RKO (cell line): Measurements from ENCODE around the gene GLI1.
"Not testable (repeated sequence)": the region's sequence is repeated elsewhere in the genome, so short reads cannot be mapped to it uniquely, and the experiment has no call there.

Experiments
- DNase-seq: peaks from one replicate; pipeline ENCODE4 v3.0.0-alpha.2; 2016; ENCODE audit warnings: low spot score

The GLI1 gene

GRCh38 chr12:57476162-57476992, 16.8 kb downstream of the GLI1 start:
- no peak for DNase-seq

- DNase-seq = no peak
Observed at GRCh38 chr12:57476993-57477709, 17.6 kb downstream of the GLI1 start.

GRCh38 chr12:57477710-57478681, 18.4 kb downstream of the GLI1 start:
- no peak for DNase-seq

GRCh38 chr12:57479043-57479375, 19.4 kb downstream of the GLI1 start:
- no peak for DNase-seq

GRCh38 chr12:57479376-57480115, 20.0 kb downstream of the GLI1 start, which contains the start of gene ARHGAP9:
TSS of gene ARHGAP9 (minus strand) at chr12:57479866. CDS start at chr12:57479406, 460 bp downstream.
- DNase-seq = no peak

- no peak for DNase-seq
Observed at GRCh38 chr12:57481671-57482070, 22.1 kb downstream of the GLI1 start.

GRCh38 chr12:57483466-57483865, 23.9 kb downstream of the GLI1 start:
- DNase-seq = no peak

GRCh38 chr12:57485695-57486094, 26.1 kb downstream of the GLI1 start:
- no peak for DNase-seq

- DNase-seq = no peak
Observed at GRCh38 chr12:57487055-57487596, 27.5 kb downstream of the GLI1 start.

GRCh38 chr12:57487597-57488401, 28.2 kb downstream of the GLI1 start, which contains the start of gene MARS1:
TSS of gene MARS1 (plus strand) at chr12:57488068. CDS start at chr12:57488091, 23 bp downstream.
- peak; percentile 98 for DNase-seq

GRCh38 chr12:57488402-57489156, 29.0 kb downstream of the GLI1 start:
- no peak for DNase-seq

- DNase-seq = peak; percentile 59
Observed at GRCh38 chr12:57489157-57489641, 29.6 kb downstream of the GLI1 start.

GRCh38 chr12:57490126-57490525, 30.5 kb downstream of the GLI1 start:
- DNase-seq = no peak

- peak; percentile 69 for DNase-seq
Observed at GRCh38 chr12:57491393-57492280, 32.1 kb downstream of the GLI1 start.

- not testable (repeated sequence) for DNase-seq
Observed at GRCh38 chr12:57495051-57495701, 35.6 kb downstream of the GLI1 start.

GRCh38 chr12:57496822-57497221, 37.2 kb downstream of the GLI1 start:
- no peak for DNase-seq

GRCh38 chr12:57497223-57498131, 37.9 kb downstream of the GLI1 start:
- DNase-seq = no peak
